K562 treated with DMSO at 1 percent for 24 hours (cell line): Measurements from ENCODE around the gene OR8B8. TPM values are rescaled to one million over a fixed set of nuclear protein-coding genes. Genes with fewer than 3 reads are reported as not detected.

ENCODE experiments used
- total RNA-seq: library from RNA; unstranded; fragments of 300-600 nt; gene quantifications from 2 replicates; pipeline ENCODE4 v1.2.3, GENCODE V29; 2022; ENCODE audit warnings: low read depth; ENCODE audit not compliant: insufficient read depth

Gene OR8B8, protein sequence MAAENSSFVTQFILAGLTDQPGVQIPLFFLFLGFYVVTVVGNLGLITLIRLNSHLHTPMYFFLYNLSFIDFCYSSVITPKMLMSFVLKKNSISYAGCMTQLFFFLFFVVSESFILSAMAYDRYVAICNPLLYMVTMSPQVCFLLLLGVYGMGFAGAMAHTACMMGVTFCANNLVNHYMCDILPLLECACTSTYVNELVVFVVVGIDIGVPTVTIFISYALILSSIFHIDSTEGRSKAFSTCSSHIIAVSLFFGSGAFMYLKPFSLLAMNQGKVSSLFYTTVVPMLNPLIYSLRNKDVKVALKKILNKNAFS
- total RNA-seq, result not detected in 2 replicates

GRCh38 chr11:124445646-124446150 is at the start of gene OR8B8:
Gene OR8B8 (minus strand): TSS chr11:124445696. CDS start chr11:124441085, 4,611 bp downstream.

DNA sequence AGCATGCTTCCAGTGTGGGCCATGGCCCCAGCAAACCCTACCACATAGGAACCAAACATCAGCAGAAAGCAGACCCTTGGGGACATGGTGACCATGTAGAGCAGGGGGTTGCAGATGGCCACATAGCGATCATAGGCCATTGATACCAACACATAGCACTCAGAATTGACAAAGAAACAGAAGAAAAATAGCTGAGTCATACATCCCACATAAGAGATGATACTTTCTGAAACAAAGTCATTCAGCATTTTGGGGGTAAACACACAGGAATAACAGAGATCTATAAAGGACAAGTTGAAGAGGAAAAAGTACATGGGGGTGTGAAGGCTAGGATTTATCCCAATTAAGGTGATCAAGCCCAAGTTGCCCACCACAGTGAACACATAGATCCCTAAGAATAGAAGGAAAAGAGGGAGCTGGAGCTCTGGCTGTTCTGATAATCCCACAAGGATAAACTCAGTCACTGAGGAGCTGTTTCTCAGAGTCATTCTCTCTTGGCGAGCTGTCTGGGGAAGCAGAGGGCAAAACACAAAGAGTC is 21.0 kb downstream of the OR8B8 start, which contains the start of gene OR8B4:
Gene OR8B4 (minus strand): TSS at position 488 of the 538 bp plus-strand sequence. CDS start 0 bp downstream, at position 488.

GRCh38 chr11:124398924-124399323 is 46.6 kb downstream of the OR8B8 start, which contains the start of gene OR8B3:
Gene OR8B3 (minus strand): TSS chr11:124399024. CDS start chr11:124397351, 1,673 bp downstream.

Other genes with a start within 250 kb of the OR8B8 start
- not detected in 2 replicates for gene OR8G1, start 204.6 kb downstream of the OR8B8 start, total RNA-seq
- gene OR8G5, start 189.3 kb downstream of the OR8B8 start, total RNA-seq, result 0.44 and 1.7 TPM in 2 replicates
- not detected in 2 replicates for gene OR8D1, start 131.7 kb downstream of the OR8B8 start, total RNA-seq
- not detected in 2 replicates for gene OR8D2, start 125.5 kb downstream of the OR8B8 start, total RNA-seq
- not detected in 2 replicates for gene OR8B2, start 61.2 kb downstream of the OR8B8 start, total RNA-seq
- not detected in 2 replicates for gene OR8B3, start 46.7 kb downstream of the OR8B8 start, total RNA-seq
- gene OR8B4, start 20.8 kb downstream of the OR8B8 start, total RNA-seq, result not detected in 2 replicates
- gene OR8B12, start 98.0 kb upstream of the OR8B8 start, total RNA-seq, result not detected in 2 replicates
- gene OR8A1, start 124.3 kb upstream of the OR8B8 start, total RNA-seq, result 0.25 and 0.31 TPM in 2 replicates
- 0.94 and 1.3 TPM in 2 replicates for gene PANX3, start 165.7 kb upstream of the OR8B8 start, total RNA-seq
- gene TBRG1, start 177.2 kb upstream of the OR8B8 start, total RNA-seq, result 22.8 and 27.7 TPM in 2 replicates
- 3.6 and 3.9 TPM in 2 replicates for gene SIAE, start 228.0 kb upstream of the OR8B8 start, total RNA-seq
- 7.9 and 12.9 TPM in 2 replicates for gene SPA17, start 228.2 kb upstream of the OR8B8 start, total RNA-seq